Activated gamma-delta T cell treated with anti-CD3 and anti-CD28 coated beads, Interleukin-2, amount 50 U/mL, for 16 hours (primary cell): Measurements from ENCODE around the gene WBP1.
"Not testable (repeated sequence)": the region's sequence is repeated elsewhere in the genome, so short reads cannot be mapped to it uniquely, and the experiment has no call there.

ENCODE experiments used
- DNase-seq: peaks from one replicate; pipeline ENCODE4 v3.0.0-alpha.2; 2020; ENCODE audit warnings: low read depth

The WBP1 gene

GRCh38 chr2:74454654-74455511 lies 3.4 kb upstream of the WBP1 start, which contains the start of gene INO80B:
TSS of gene INO80B (plus strand) at chr2:74455087. CDS start at chr2:74455117, 30 bp downstream.
- DNase-seq: peak; percentile 94

- DNase-seq: no peak
Observed at GRCh38 chr2:74457129-74457548, 1.1 kb upstream of the WBP1 start.

GRCh38 chr2:74457549-74458131 lies 598 bp upstream of the WBP1 start:
- DNase-seq: peak; percentile 77

GRCh38 chr2:74458938-74459363 lies 713 bp downstream of the WBP1 start:
- no peak for DNase-seq

- DNase-seq: not testable (repeated sequence)
Observed at GRCh38 chr2:74459503-74460118, 1.4 kb downstream of the WBP1 start.

DNA sequence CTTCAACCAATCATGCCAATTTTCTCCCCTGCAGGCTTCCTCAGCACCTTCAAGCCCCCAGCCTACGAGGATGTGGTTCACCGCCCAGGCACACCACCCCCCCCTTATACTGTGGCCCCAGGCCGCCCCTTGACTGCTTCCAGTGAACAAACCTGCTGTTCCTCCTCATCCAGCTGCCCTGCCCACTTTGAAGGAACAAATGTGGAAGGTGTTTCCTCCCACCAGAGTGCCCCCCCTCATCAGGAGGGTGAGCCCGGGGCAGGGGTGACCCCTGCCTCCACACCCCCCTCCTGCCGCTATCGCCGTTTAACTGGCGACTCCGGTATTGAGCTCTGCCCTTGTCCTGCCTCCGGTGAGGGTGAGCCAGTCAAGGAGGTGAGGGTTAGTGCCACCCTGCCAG lies 1.9 kb downstream of the WBP1 start:
- DNase-seq: not testable (repeated sequence)

GRCh38 chr2:74461187-74462053 lies 3.2 kb downstream of the WBP1 start:
- no peak for DNase-seq

GRCh38 chr2:74462054-74462785 lies 4.0 kb downstream of the WBP1 start:
- no peak for DNase-seq

DNA sequence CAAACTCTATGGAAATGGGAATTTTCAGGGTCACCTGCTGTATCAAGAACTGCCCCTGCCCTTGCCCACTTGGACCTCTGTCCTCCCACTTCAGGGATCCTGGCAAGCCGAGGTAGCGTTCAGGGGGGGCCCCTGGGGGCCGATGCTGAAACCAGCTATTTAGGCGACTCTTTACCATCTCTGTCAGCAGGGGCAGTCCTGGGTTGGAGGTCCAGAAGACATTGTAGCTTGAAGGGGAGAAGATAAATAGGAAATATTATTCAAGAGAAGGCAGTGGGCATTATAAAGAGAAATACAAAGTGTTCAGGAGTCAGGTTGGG lies 4.5 kb downstream of the WBP1 start:
- DNase-seq: no peak

- DNase-seq: no peak
Observed at GRCh38 chr2:74464406-74464805, 6.2 kb downstream of the WBP1 start.

GRCh38 chr2:74470742-74471141 lies 12.5 kb downstream of the WBP1 start:
- not testable (repeated sequence) for DNase-seq

GRCh38 chr2:74471332-74472065 lies 13.3 kb downstream of the WBP1 start:
- DNase-seq: no peak

- DNase-seq: peak; percentile 96
Observed at GRCh38 chr2:74472086-74472944, 14.1 kb downstream of the WBP1 start, which contains the start of gene MRPL53. TSS of gene MRPL53 (minus strand) at chr2:74472680. CDS start at chr2:74472660, 20 bp downstream.

GRCh38 chr2:74472945-74473258 lies 14.7 kb downstream of the WBP1 start:
- DNase-seq: no peak

DNA sequence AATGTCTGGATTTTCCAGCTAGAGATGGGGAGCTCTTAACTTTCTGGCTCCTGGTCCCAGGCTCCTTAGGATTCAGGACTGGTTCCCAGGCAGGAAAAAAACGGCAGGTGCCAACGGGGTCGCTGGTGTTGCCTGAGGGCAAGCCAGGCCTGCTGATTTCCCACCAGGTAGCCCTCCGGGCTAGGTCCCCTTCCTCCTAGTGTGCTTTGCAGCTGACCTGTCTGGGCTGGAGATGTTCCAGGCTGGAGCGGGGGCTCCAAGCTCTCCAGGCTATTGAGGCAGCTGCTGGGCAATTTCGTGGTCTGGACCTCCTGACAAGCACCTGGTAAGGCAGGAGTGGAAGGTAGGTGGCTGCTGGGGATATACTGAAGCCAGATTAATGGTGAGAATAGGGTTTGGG lies 16.2 kb downstream of the WBP1 start:
- DNase-seq: no peak

GRCh38 chr2:74474899-74475298 lies 16.7 kb downstream of the WBP1 start:
- no peak for DNase-seq

GRCh38 chr2:74481431-74481830 lies 23.2 kb downstream of the WBP1 start:
- DNase-seq: no peak

GRCh38 chr2:74481961-74482800 lies 23.9 kb downstream of the WBP1 start:
- peak; percentile 27 for DNase-seq
